Measurements from ENCODE around the gene TNFRSF25.

The TNFRSF25 gene

GRCh38 chr1:6471086-6471969 lies 5.4 kb upstream of the TNFRSF25 start:
- in situ Hi-C loops (cut with HindIII; ENCODE audit: low sequenced_read_pairs), result no loop called here

- in situ Hi-C loops (cut with HindIII; ENCODE audit: low sequenced_read_pairs), result no loop called here
Observed at GRCh38 chr1:6470132-6471085, 4.4 kb upstream of the TNFRSF25 start.

GRCh38 chr1:6468729-6469461 lies 2.9 kb upstream of the TNFRSF25 start:
- in situ Hi-C loops (cut with HindIII; ENCODE audit: low sequenced_read_pairs), result no loop called here

- in situ Hi-C loops (cut with HindIII; ENCODE audit: low sequenced_read_pairs), result no loop called here
Observed at GRCh38 chr1:6467744-6468688, 2.0 kb upstream of the TNFRSF25 start.

- in situ Hi-C loops (cut with HindIII; ENCODE audit: low sequenced_read_pairs), result no loop called here
Observed at GRCh38 chr1:6467224-6467623, 1.3 kb upstream of the TNFRSF25 start.

- in situ Hi-C loops (cut with HindIII; ENCODE audit: low sequenced_read_pairs), result no loop called here
Observed at GRCh38 chr1:6466751-6467150, 778 bp upstream of the TNFRSF25 start.

- in situ Hi-C loops (cut with HindIII; ENCODE audit: low sequenced_read_pairs), result no loop called here
Observed at GRCh38 chr1:6465461-6466005, 440 bp downstream of the TNFRSF25 start.

GRCh38 chr1:6464915-6465314 lies 1.1 kb downstream of the TNFRSF25 start:
- in situ Hi-C loops (cut with HindIII; ENCODE audit: low sequenced_read_pairs), result no loop called here

GRCh38 chr1:6464514-6464836 lies 1.5 kb downstream of the TNFRSF25 start:
- in situ Hi-C loops (cut with HindIII; ENCODE audit: low sequenced_read_pairs), result no loop called here

GRCh38 chr1:6463120-6463412 lies 2.9 kb downstream of the TNFRSF25 start:
- in situ Hi-C loops (cut with HindIII; ENCODE audit: low sequenced_read_pairs), result no loop called here

GRCh38 chr1:6462412-6463119 lies 3.4 kb downstream of the TNFRSF25 start:
- in situ Hi-C loops (cut with HindIII; ENCODE audit: low sequenced_read_pairs), result no loop called here

- in situ Hi-C loops (cut with HindIII; ENCODE audit: low sequenced_read_pairs), result no loop called here
Observed at GRCh38 chr1:6461538-6462411, 4.2 kb downstream of the TNFRSF25 start.

- in situ Hi-C loops (cut with HindIII; ENCODE audit: low sequenced_read_pairs), result no loop called here
Observed at GRCh38 chr1:6461051-6461530, 4.9 kb downstream of the TNFRSF25 start.

GRCh38 chr1:6460301-6461050 lies 5.5 kb downstream of the TNFRSF25 start:
- in situ Hi-C loops (cut with HindIII; ENCODE audit: low sequenced_read_pairs), result no loop called here

- in situ Hi-C loops (cut with HindIII; ENCODE audit: low sequenced_read_pairs), result no loop called here
Observed at GRCh38 chr1:6459850-6460265, 6.1 kb downstream of the TNFRSF25 start.

- in situ Hi-C loops (cut with HindIII; ENCODE audit: low sequenced_read_pairs), result no loop called here
Observed at GRCh38 chr1:6456800-6457466, 9.0 kb downstream of the TNFRSF25 start.
